OCI-LY1 (cell line): ENCODE results near the gene RAB10.
"Not testable (repeated sequence)": the region's sequence is repeated elsewhere in the genome, so short reads cannot be mapped to it uniquely, and the experiment has no call there.

Source experiments
- H2AFZ ChIP-seq: fragments of 200-600 bp; sonication (generic), shearing (Covaris generic); 2 replicates; pipeline ENCODE4 v1.6.0; 2014; ENCODE audit warnings: antibody characterized with exemption, mild to moderate bottlenecking, low read length
- H3F3A ChIP-seq: fragments of 200-600 bp; sonication (generic), shearing (Covaris generic); 2 replicates; pipeline ENCODE4 v1.6.0; 2014; ENCODE audit warnings: mild to moderate bottlenecking, antibody characterized with exemption, low read length, moderate library complexity; ENCODE audit not compliant: insufficient read depth
- H3K27ac ChIP-seq: fragments of 200-600 bp; sonication (generic); 2 replicates; pipeline ENCODE4 v1.5.1; 2014; ENCODE audit warnings: low read length, mixed run types, mild to moderate bottlenecking, low read depth; ENCODE audit not compliant: poor library complexity, severe bottlenecking
- H3K27me3 ChIP-seq: fragments of 200-600 bp; sonication (generic); 2 replicates; pipeline ENCODE4 v1.6.0; 2014; ENCODE audit warnings: antibody characterized with exemption, mild to moderate bottlenecking, low read length, moderate library complexity; ENCODE audit not compliant: insufficient read depth
- H3K36me3 ChIP-seq: fragments of 200-600 bp; sonication (generic); 2 replicates; pipeline ENCODE4 v1.6.1; 2014; ENCODE audit warnings: mild to moderate bottlenecking, antibody characterized with exemption, low read length, moderate library complexity, mixed read lengths; ENCODE audit not compliant: insufficient read depth
- H3K4me1 ChIP-seq: fragments of 200-600 bp; sonication (generic); 2 replicates; pipeline ENCODE4 v1.5.1; 2014; ENCODE audit warnings: mild to moderate bottlenecking, low read length, moderate library complexity; ENCODE audit not compliant: insufficient read depth, severe bottlenecking
- H3K4me2 ChIP-seq: fragments of 200-600 bp; sonication (generic), shearing (Covaris generic); 2 replicates; pipeline ENCODE4 v1.6.1; 2014; ENCODE audit warnings: low read length
- H3K4me3 ChIP-seq: fragments of 200-600 bp; sonication (generic); 2 replicates; pipeline ENCODE4 v1.5.1; 2014; ENCODE audit warnings: low read length, low read depth, mild to moderate bottlenecking, mixed read lengths; ENCODE audit not compliant: poor library complexity, severe bottlenecking
- H3K79me2 ChIP-seq: fragments of 200-600 bp; shearing (Covaris generic); 2 replicates; pipeline ENCODE4 v1.6.1; 2016; ENCODE audit warnings: mixed run types, low read length, mixed read lengths; ENCODE audit not compliant: insufficient read depth
- H3K9ac ChIP-seq: fragments of 200-600 bp; sonication (generic), shearing (Covaris generic); 2 replicates; pipeline ENCODE4 v1.6.1; 2014; ENCODE audit warnings: mild to moderate bottlenecking, low read length, mixed read lengths
- H3K9me2 ChIP-seq: fragments of 200-600 bp; sonication (generic), shearing (Covaris generic); 2 replicates; pipeline ENCODE4 v1.6.1; 2014; ENCODE audit warnings: low read depth, mild to moderate bottlenecking, low read length, mixed read lengths
- H3K9me3 ChIP-seq: fragments of 200-600 bp; shearing (Covaris generic); 2 replicates; pipeline ENCODE4 v1.6.1; 2014; ENCODE audit warnings: low read length, mixed read lengths
- H4K20me1 ChIP-seq: fragments of 200-600 bp; sonication (generic), shearing (Covaris generic); 2 replicates; pipeline ENCODE4 v1.6.0; 2016; ENCODE audit warnings: mild to moderate bottlenecking, low read length; ENCODE audit not compliant: insufficient read depth
- CTCF ChIP-seq: fragments of 200-600 bp; sonication (generic), shearing (Covaris generic); IDR thresholded peaks from 2 replicates; pipeline ENCODE4 v1.5.1; 2017; ENCODE audit warnings: mild to moderate bottlenecking, antibody characterized with exemption, low read length, moderate library complexity, mixed read lengths
- EZH2 ChIP-seq: fragments of 200-600 bp; sonication (generic), shearing (Covaris generic); IDR thresholded peaks from 2 replicates; pipeline ENCODE4 v1.8.0; 2017; ENCODE audit warnings: borderline replicate concordance, mixed run types, mild to moderate bottlenecking, antibody characterized with exemption, low read length, moderate library complexity, mixed read lengths

Gene RAB10

DNA sequence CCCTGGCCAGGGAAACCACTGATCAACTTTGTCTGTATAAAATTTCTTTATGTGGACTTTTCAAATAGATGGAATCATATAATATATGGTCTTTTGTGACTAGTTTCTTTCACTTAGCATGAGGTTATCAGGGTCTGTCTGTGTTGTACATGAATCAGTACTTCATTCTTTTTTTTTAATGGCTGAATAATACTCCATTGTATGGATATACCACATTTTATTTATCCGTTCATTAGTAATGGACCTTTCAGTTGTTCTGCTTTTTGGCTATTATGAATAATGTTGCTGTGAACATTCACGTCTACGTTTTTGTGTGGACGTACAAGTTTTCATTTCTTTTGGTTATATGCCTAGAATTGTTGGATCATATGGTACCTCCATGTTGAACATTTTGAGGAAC is 69.9 kb downstream of the RAB10 start:
- Histone ChIP-seq H3K4me1 (no peaks in the 10 kb centered on the region), H3K36me3 (peaks cover 67% of the 10 kb centered on the region), H3K9me2 (no peaks in the 10 kb centered on the region), H3K27me3 (no peaks in the 10 kb centered on the region), H3F3A (no peaks in the 10 kb centered on the region), H4K20me1 (no peaks in the 10 kb centered on the region), H3K9ac (no peak overlapping the region), H3K4me2 (no peak overlapping the region), H3K27ac (no peak overlapping the region), H2AFZ (no peak overlapping the region), H3K4me3 (no peak overlapping the region), H3K79me2 (peaks cover 41% of the 10 kb centered on the region), H3K9me3 (no peaks in the 10 kb centered on the region; the same call in 1 of the 2 replicates)
- TF ChIP-seq CTCF, result no peak
- no peak for TF ChIP-seq EZH2

- H3K36me3 ChIP-seq, result peaks cover 57% of the 10 kb centered on the region
- not testable (repeated sequence) for H4K20me1 ChIP-seq, H3K4me2 ChIP-seq, H2AFZ ChIP-seq, H3F3A ChIP-seq, H3K27ac ChIP-seq, H3K9me2 ChIP-seq, H3K27me3 ChIP-seq, H3K9ac ChIP-seq, H3K4me1 ChIP-seq, H3K4me3 ChIP-seq, H3K9me3 ChIP-seq
- H3K79me2 ChIP-seq, result peaks cover 21% of the 10 kb centered on the region
Measured at GRCh38 chr2:26108701-26109100, 74.8 kb downstream of the RAB10 start.

DNA sequence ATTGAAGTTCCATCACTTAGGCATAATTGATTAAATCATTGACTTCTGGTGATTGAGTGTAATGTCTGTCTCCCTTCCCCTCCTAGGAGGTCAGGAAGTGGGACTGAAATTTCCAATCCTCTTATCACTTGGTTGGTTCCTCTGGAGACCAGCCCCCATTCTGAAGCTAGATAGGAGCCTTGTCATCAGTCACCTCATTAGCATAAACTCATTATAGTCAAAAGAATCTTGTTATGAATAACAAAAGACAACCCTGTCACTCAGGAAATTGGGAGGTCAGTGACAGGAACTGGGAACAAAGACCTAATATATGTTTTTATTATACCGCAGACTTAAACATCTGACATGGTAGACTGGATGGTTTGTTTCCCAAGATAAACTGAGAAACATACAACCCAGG is 78.3 kb downstream of the RAB10 start:
- Histone ChIP-seq H2AFZ (no peak overlapping the region), H3K4me2 (no peak overlapping the region), H3K36me3 (peaks cover 52% of the 10 kb centered on the region), H3K9me2 (no peaks in the 10 kb centered on the region), H3K4me3 (no peak overlapping the region), H3K27ac (no peak overlapping the region), H3K4me1 (no peaks in the 10 kb centered on the region), H3K79me2 (peaks cover 7% of the 10 kb centered on the region; the same call in 1 of the 2 replicates), H3K27me3 (no peaks in the 10 kb centered on the region), H3K9me3 (no peaks in the 10 kb centered on the region), H3F3A (no peaks in the 10 kb centered on the region), H4K20me1 (no peaks in the 10 kb centered on the region), H3K9ac (no peak overlapping the region)
- no peak for TF ChIP-seq EZH2
- TF ChIP-seq CTCF, result no peak

DNA sequence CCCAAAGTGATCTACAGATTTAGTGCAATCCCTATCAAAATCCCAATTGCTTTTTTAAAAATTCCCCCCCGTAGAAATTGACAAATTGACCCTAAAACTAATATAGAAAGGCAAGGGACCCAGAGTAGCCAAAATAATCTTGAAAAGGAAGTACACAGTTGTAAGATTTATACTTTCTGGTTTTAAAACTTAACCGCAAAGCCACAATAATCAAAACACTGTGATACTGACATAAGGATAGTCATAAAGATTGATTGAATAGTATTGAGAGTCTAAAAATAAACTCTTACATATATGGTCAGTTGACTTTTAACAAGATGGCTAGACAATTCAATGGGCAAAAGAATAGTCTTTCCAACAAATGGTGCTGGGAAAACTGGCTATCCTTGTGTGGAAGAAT is 80.3 kb downstream of the RAB10 start:
- Histone ChIP-seq H3F3A (no peaks in the 10 kb centered on the region), H3K9me2 (no peaks in the 10 kb centered on the region), H3K4me2 (no peak overlapping the region), H3K4me1 (no peaks in the 10 kb centered on the region), H3K4me3 (no peak overlapping the region), H3K9ac (no peak overlapping the region), H3K36me3 (peaks cover 52% of the 10 kb centered on the region), H2AFZ (no peak overlapping the region), H3K9me3 (no peaks in the 10 kb centered on the region), H4K20me1 (no peaks in the 10 kb centered on the region), H3K27ac (no peak overlapping the region), H3K79me2 (no peaks in the 10 kb centered on the region), H3K27me3 (no peaks in the 10 kb centered on the region)
- no peak for TF ChIP-seq EZH2
- no peak for TF ChIP-seq CTCF
